C4-2B (cell line): Measurements from ENCODE around the gene PNLDC1.
A peak's percentile ranks its signal among the peaks of the same experiment; 100 is the strongest.

Experiments used
- ZFX ChIP-seq: fragments of 450-650 bp; IDR thresholded peaks from 2 replicates; pipeline ENCODE4 v1.6.1; 2017
- TF ChIP-seq, protein P1 (sequence below): fragments of 450-650 bp; conservative IDR thresholded peaks from 2 replicates; pipeline ENCODE4 v1.5.1; 2017; ENCODE audit warnings: mild to moderate bottlenecking

- TF ChIP-seq, protein P1, sequence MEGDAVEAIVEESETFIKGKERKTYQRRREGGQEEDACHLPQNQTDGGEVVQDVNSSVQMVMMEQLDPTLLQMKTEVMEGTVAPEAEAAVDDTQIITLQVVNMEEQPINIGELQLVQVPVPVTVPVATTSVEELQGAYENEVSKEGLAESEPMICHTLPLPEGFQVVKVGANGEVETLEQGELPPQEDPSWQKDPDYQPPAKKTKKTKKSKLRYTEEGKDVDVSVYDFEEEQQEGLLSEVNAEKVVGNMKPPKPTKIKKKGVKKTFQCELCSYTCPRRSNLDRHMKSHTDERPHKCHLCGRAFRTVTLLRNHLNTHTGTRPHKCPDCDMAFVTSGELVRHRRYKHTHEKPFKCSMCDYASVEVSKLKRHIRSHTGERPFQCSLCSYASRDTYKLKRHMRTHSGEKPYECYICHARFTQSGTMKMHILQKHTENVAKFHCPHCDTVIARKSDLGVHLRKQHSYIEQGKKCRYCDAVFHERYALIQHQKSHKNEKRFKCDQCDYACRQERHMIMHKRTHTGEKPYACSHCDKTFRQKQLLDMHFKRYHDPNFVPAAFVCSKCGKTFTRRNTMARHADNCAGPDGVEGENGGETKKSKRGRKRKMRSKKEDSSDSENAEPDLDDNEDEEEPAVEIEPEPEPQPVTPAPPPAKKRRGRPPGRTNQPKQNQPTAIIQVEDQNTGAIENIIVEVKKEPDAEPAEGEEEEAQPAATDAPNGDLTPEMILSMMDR = no peak
- TF ChIP-seq ZFX = 0 out of 2 replicates have a peak, but pooled peaks have one; percentile 13
Observed at GRCh38 chr6:159761873-159762680, 38.0 kb upstream of the PNLDC1 start, which contains the start of gene ACAT2.
